Ectodermal cell (in vitro differentiated cells): Measurements from ENCODE around the gene XYLT2.

ENCODE experiments used
- H3K27ac ChIP-seq: 2 replicates; pipeline ENCODE4 v1.7.0; 2013; ENCODE audit warnings: mild to moderate bottlenecking, low read depth, low read length; ENCODE audit not compliant: insufficient read depth, poor library complexity, severe bottlenecking
- H3K27me3 ChIP-seq: 2 replicates; pipeline ENCODE4 v1.7.0; 2013; ENCODE audit warnings: mild to moderate bottlenecking, low read length; ENCODE audit not compliant: insufficient read depth, control insufficient read depth, poor library complexity, severe bottlenecking
- H3K36me3 ChIP-seq: one replicate; pipeline ENCODE4 v1.7.0; 2013; ENCODE audit warnings: low read length; ENCODE audit not compliant: control insufficient read depth, insufficient read depth
- H3K4me1 ChIP-seq: one replicate; pipeline ENCODE4 v1.7.0; 2013; ENCODE audit warnings: low read length; ENCODE audit not compliant: control insufficient read depth, insufficient read depth
- H3K4me3 ChIP-seq: 2 replicates; pipeline ENCODE4 v1.7.0; 2013; ENCODE audit warnings: low read depth, low read length, control low read depth; ENCODE audit not compliant: insufficient read depth
- H3K9me3 ChIP-seq: 2 replicates; pipeline ENCODE4 v1.7.0; 2013; ENCODE audit warnings: mild to moderate bottlenecking, low read length, moderate library complexity; ENCODE audit not compliant: control insufficient read depth
- WGBS, 2 experiments: methylation state at CpG; one replicate each; pipeline ENCODE4 v1.1.7; 2013; ENCODE audit warnings: missing lambda C conversion rate in 2 of 2; 5-methylcytosine and 5-hydroxymethylcytosine counted together

Gene XYLT2

DNA sequence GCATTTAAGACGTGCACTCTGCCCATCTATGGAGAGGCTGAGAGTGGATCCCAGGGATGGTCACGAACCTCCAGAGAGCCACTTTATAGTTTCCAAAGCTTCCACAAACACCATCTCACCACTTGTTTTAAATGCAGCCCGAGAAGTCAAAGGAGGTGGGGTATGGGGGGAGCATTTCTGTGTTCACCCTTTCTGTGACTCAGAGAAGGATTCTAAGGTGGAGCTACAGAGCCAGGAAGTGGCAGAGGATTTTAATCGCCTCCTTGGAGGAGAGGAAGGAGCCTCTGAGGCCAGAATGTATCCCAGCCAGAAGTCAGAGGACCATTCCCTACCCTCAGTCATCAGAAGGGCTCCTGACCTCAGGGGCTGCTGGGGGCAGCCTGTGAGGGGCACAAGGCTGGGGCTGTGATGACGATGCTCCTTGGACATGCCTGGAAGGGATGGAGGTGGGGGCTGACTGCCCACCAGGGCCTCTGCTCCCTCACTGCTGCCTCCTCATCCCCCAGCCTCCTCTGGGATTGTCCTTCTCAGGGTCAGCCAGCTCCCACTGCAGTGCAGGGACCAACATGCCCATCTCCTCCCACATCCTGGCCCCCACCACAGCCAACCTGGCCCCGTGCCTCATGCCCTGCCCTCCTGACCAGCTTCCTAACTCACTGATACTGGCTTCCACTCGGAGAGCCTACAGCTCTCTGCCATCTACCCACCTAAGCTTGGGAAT lies 2.8 kb downstream of the XYLT2 start:
- WGBS, 2 experiments, result 89% methylated on average over 6 to 7 of the region's 7 CpGs
- H3K4me1 ChIP-seq, result peaks cover 18% of the 10 kb centered on the region
- no peak overlapping the region for H3K4me3 ChIP-seq
- H3K27me3 ChIP-seq, result peaks cover 16% of the 10 kb centered on the region
- no peaks in the 10 kb centered on the region for H3K36me3 ChIP-seq
- H3K9me3 ChIP-seq, result no peaks in the 10 kb centered on the region
- no peak overlapping the region for H3K27ac ChIP-seq

DNA sequence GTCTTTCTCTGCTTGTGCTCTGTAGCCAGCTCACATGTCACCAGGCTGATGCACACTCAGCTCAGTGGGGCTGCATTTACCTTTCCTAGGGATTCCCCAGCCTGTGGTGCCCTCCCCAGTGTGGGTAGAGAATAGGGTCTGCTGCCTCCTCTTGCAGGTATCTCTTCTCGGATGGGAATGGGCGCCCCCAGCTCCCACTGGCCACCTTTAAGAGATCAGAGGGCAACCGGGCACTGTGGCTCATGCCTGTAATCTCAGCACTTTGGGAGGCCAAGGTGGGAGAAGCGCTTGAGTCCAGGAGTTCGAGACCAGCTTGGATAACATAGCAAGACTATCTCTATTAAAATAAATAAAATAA lies 3.3 kb downstream of the XYLT2 start:
- Histone ChIP-seq H3K9me3 (no peaks in the 10 kb centered on the region), H3K4me3 (no peak overlapping the region), H3K27me3 (peaks cover 16% of the 10 kb centered on the region), H3K36me3 (peaks cover 3% of the 10 kb centered on the region), H3K27ac (no peak overlapping the region), H3K4me1 (peaks cover 18% of the 10 kb centered on the region)
- 93 to 94% methylated on average over 4 to 5 of the region's 5 CpGs for WGBS, 2 experiments

DNA sequence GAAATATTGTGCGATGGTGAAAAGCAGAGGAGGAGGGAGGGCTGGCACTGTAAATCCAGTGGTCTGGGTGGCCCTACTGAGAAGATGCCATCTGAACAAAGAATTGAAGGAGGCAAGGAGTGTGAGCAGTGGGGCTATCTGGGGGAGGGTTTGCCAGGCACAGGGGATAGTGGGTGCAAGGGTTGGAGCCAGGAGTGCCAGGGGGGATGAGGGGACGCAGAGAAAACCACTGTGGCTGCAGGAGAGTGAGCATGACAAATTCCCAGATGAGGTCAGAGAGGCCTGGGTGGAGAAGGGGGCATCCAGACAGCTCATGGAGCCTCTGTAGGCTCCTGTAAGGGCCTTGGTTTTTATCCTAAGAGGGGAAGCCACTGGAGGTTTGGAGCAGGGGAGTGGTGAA lies 4.8 kb downstream of the XYLT2 start:
- no peaks in the 10 kb centered on the region for H3K9me3 ChIP-seq
- peaks cover 18% of the 10 kb centered on the region for H3K4me1 ChIP-seq
- peaks cover under 1% of the 10 kb centered on the region for H3K27me3 ChIP-seq
- no peak overlapping the region for H3K4me3 ChIP-seq
- WGBS, 2 experiments, result 85 to 92% methylated on average over 2 of the region's 2 CpGs
- no peak overlapping the region for H3K27ac ChIP-seq
- peaks cover 8% of the 10 kb centered on the region for H3K36me3 ChIP-seq

DNA sequence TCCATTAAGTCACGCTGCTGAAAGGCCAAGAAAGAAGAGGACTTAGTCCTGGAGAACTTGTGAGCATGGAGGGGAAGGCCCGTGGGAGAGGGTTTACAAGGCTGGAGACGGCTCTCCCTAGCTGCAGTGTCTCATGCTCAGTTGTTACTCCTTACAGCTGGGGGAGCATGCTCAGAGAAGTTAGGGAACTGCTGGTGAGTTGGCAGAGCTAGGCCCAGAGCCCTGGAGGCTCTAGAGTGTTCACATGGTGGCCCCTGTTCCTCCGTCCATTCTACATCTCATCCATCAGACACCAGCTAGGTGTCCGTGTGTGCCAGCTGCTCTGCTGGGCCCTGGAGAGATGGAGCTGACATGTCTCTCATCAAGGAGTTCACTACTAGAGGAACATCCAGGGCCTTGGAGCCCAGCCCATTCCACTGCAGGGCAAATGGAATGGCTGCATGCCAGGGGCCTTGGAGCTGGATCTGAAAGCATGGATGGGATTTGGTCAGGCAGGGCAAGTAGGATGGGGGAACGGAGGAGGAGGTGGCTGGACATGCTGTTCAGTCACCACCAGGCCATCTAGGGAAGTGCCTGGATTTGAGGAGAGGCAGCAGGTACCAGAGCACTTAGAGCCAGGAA lies 6.3 kb downstream of the XYLT2 start:
- no peak overlapping the region for H3K27ac ChIP-seq
- peaks cover 23% of the 10 kb centered on the region for H3K36me3 ChIP-seq
- no peaks in the 10 kb centered on the region for H3K27me3 ChIP-seq
- no peak overlapping the region for H3K4me3 ChIP-seq
- 96 to 98% methylated on average over 6 of the region's 6 CpGs for WGBS, 2 experiments
- H3K9me3 ChIP-seq, result no peaks in the 10 kb centered on the region
- peaks cover 14% of the 10 kb centered on the region for H3K4me1 ChIP-seq

DNA sequence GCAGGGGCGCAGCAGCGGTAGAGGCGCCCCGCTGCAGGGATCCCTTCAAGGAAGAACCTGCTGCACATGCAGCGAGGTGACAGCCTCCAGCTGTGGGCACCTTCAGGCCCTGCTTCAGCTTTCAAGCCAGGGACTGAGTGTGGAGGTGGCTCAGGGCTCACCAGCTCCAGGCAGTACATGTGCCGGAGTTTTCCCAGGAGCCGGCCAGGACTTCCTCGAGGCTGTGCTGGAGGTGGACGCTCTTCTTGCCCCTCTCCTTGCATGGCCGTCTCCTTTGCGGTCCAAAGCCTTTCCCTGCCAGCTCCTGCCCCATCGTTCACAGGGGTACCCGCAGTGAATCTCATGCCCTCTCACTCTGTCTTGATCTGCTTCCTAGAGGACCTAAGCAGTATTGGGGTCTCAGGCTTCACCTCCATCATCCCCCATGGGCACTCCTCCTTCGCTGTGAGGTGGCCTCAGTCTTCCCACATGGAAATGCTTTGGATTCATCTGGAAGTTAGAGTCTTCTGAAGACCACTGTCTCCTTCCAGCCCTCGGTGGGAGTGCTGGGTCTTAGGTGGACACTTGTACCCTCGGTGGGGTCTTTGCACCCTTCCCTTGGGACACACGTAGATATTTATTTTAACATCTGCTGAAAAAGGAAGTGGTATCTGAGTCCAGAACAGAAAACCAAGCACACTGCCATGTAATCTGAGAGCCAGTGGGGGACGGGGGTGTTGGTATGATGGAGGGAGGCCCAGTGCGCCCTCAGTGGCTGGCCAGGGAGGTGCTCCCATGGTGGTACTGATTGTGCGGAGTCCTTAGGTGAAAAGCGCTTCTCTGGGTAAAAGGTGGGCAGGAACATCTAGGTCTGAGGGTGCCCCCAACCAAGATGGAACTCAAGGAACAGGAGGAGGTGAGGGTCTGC lies 7.0 kb downstream of the XYLT2 start:
- Histone ChIP-seq H3K27ac (no peak overlapping the region), H3K9me3 (no peaks in the 10 kb centered on the region), H3K4me1 (peaks cover 6% of the 10 kb centered on the region), H3K36me3 (peaks cover 29% of the 10 kb centered on the region), H3K4me3 (no peak overlapping the region), H3K27me3 (no peaks in the 10 kb centered on the region)
- 93 to 94% methylated on average over 21 of the region's 21 CpGs for WGBS, 2 experiments

DNA sequence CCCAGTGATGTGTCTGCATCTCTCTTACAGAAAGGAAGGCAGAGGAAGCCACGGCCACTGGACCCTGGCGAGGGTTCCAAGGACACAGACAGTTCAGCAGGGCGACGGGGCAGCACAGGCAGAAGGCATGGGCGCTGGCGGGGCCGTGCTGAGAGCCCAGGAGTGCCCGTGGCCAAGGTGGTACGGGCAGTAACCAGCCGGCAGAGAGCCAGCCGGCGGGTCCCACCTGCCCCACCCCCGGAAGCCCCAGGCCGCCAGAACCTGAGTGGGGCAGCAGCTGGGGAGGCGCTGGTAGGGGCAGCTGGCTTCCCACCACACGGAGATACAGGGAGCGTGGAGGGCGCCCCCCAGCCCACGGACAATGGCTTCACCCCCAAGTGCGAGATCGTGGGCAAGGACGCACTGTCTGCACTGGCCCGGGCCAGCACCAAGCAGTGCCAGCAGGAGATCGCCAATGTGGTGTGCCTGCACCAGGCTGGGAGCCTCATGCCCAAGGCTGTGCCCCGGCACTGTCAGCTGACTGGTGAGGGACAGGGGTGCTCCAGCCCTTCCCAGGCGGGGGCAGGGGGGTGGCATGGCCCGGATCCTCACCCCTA lies 7.8 kb downstream of the XYLT2 start:
- H3K4me1 ChIP-seq, result no peaks in the 10 kb centered on the region
- no peak overlapping the region for H3K27ac ChIP-seq
- no peak overlapping the region for H3K4me3 ChIP-seq
- no peaks in the 10 kb centered on the region for H3K9me3 ChIP-seq
- peaks cover 35% of the 10 kb centered on the region for H3K36me3 ChIP-seq
- no peaks in the 10 kb centered on the region for H3K27me3 ChIP-seq
- WGBS, 2 experiments, result 96% methylated on average over 27 of the region's 27 CpGs

DNA sequence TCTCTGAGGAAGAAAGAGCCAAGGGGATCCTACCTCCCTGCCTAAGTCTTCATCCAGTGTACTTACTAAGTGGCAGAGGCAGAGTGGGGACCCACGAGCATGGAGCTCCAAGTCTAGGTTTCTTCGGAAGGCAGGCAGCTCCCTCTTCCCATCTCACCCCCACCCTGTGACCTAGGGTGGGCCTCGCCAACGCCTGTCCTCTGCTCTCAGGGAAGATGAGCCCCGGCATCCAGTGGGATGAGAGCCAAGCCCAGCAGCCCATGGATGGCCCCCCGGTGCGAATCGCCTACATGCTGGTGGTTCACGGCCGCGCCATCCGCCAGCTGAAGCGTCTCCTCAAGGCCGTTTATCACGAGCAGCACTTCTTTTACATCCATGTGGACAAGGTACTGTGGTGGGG lies 8.3 kb downstream of the XYLT2 start:
- 96% methylated on average over 15 of the region's 15 CpGs for WGBS, 2 experiments
- Histone ChIP-seq H3K9me3 (no peaks in the 10 kb centered on the region), H3K36me3 (peaks cover 39% of the 10 kb centered on the region)

DNA sequence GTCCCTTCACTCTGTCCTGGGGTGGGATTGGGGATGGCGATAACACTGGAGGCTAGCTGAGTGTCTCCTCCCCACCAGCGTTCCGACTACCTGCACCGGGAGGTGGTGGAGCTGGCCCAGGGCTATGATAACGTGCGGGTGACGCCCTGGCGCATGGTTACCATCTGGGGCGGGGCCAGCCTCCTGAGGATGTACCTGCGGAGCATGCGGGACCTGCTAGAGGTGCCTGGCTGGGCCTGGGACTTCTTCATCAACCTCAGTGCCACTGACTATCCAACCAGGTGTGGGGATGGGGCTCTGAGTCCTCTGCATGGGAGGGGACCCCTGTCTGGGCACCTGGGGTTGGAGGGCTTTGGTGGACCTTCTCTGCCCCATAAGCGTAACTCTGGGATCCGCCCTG lies 8.8 kb downstream of the XYLT2 start:
- WGBS, 2 experiments, result 96 to 97% methylated on average over 13 of the region's 13 CpGs
- Histone ChIP-seq H3K9me3 (no peaks in the 10 kb centered on the region), H3K4me3 (no peak overlapping the region), H3K4me1 (no peaks in the 10 kb centered on the region), H3K27me3 (no peaks in the 10 kb centered on the region), H3K36me3 (peaks cover 39% of the 10 kb centered on the region), H3K27ac (no peak overlapping the region)

More for the DNA sequence above, 8.3 kb downstream of the XYLT2 start:
- no peak overlapping the region for H3K27ac ChIP-seq
- H3K27me3 ChIP-seq, result no peaks in the 10 kb centered on the region
- H3K4me1 ChIP-seq, result no peaks in the 10 kb centered on the region
- H3K4me3 ChIP-seq, result no peak overlapping the region

DNA sequence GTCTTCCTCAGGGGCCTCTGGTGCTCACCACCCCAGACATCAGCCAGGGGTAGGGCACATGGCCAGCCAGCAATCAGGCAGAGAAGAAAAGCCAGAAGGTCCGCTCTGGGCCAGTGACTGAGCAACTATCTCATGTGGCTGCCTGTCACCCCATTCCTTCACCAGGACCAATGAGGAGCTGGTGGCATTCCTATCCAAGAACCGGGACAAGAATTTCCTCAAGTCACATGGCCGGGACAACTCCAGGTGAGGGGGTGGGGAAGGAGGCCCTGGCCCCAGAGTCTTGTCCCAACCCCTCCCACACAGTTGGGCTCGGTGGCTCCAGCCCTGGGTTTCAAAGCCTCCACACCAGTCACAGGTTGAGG lies 9.4 kb downstream of the XYLT2 start:
- H3K4me3 ChIP-seq, result no peak overlapping the region
- 93 to 94% methylated on average over 4 of the region's 4 CpGs for WGBS, 2 experiments
- no peaks in the 10 kb centered on the region for H3K4me1 ChIP-seq
- peaks cover 39% of the 10 kb centered on the region for H3K36me3 ChIP-seq
- no peaks in the 10 kb centered on the region for H3K9me3 ChIP-seq
- no peaks in the 10 kb centered on the region for H3K27me3 ChIP-seq
- no peak overlapping the region for H3K27ac ChIP-seq
